Esophagus squamous epithelium (tissue), 4 donors: ENCODE data around the gene GRK7.

Experiments used
- POLR2A ChIP-seq, 4 donors: fragments of 450-650 bp; IDR thresholded peaks; one replicate each; pipeline ENCODE4 v1.6.1; 2017; ENCODE audit warnings: antibody characterized with exemption in 4 of 4, mild to moderate bottlenecking in 4 of 4, moderate library complexity in 3 of 4
- TF ChIP-seq, protein P1 (sequence below), 6 experiments: fragments of 450-650 bp in 4 of 6; fragments of 200-600 bp in 2 of 6; sonication (generic) in 2 of 6; IDR thresholded peaks; one replicate each; pipeline ENCODE4 v1.5.1; 2016 to 2019; ENCODE audit warnings: antibody characterized with exemption in 6 of 6, mild to moderate bottlenecking in 4 of 6, moderate library complexity in 4 of 6

DNA sequence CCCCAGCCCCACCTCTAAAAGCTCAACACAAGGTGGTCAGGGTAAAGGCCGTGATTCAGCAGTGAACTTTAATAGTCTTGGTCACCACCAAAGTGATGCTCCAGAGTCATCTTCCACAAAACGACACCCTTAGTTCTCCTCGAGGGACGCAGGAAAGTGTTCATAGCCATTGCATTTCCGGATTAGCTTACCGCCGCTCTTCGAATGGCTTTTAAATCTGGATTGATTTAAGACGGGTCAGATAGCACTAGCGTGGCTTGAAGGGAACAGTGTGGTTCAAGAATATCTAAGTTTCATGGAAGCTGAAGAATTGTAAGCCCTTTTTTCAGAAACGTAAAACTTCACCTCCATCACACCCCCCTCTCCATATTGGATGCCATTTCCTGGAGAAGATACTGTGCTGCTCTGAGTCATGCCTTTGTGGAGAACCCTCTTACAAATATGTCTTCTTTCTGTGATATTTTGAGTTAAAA is 24.3 kb upstream of the GRK7 start:
- no peak for TF ChIP-seq POLR2A (IDR thresholded peaks at IDR 0.05)
- TF ChIP-seq, protein P1, sequence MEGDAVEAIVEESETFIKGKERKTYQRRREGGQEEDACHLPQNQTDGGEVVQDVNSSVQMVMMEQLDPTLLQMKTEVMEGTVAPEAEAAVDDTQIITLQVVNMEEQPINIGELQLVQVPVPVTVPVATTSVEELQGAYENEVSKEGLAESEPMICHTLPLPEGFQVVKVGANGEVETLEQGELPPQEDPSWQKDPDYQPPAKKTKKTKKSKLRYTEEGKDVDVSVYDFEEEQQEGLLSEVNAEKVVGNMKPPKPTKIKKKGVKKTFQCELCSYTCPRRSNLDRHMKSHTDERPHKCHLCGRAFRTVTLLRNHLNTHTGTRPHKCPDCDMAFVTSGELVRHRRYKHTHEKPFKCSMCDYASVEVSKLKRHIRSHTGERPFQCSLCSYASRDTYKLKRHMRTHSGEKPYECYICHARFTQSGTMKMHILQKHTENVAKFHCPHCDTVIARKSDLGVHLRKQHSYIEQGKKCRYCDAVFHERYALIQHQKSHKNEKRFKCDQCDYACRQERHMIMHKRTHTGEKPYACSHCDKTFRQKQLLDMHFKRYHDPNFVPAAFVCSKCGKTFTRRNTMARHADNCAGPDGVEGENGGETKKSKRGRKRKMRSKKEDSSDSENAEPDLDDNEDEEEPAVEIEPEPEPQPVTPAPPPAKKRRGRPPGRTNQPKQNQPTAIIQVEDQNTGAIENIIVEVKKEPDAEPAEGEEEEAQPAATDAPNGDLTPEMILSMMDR (IDR thresholded peaks at IDR 0.05), result no peak
